Glutamatergic neuron (in vitro differentiated cells): ENCODE measurements around the gene ZNF470. TPM values are rescaled to one million over a fixed set of nuclear protein-coding genes. Genes with fewer than 3 reads are reported as not detected.
A peak's percentile ranks its signal among the peaks of the same experiment; 100 is the strongest.

Source experiments
- DNase-seq: peaks from one replicate; pipeline ENCODE4 v3.0.0; 2022
- H3K27ac Mint-ChIP-seq: one replicate; pipeline ENCODE4 v1.8.0; 2020; ENCODE audit warnings: mild to moderate bottlenecking, mixed read lengths, inconsistent platforms; ENCODE audit not compliant: unreplicated experiment
- H3K27me3 Mint-ChIP-seq: one replicate; pipeline ENCODE4 v1.8.0; 2020; ENCODE audit warnings: mild to moderate bottlenecking, moderate library complexity, mixed read lengths, inconsistent platforms; ENCODE audit not compliant: unreplicated experiment
- H3K36me3 Mint-ChIP-seq: one replicate; pipeline ENCODE4 v1.8.0; 2020; ENCODE audit warnings: mild to moderate bottlenecking, mixed read lengths, inconsistent platforms; ENCODE audit not compliant: unreplicated experiment
- H3K4me1 Mint-ChIP-seq: one replicate; pipeline ENCODE4 v1.8.0; 2020; ENCODE audit warnings: mild to moderate bottlenecking, low read depth, mixed read lengths, inconsistent platforms; ENCODE audit not compliant: unreplicated experiment
- H3K4me3 Mint-ChIP-seq: one replicate; pipeline ENCODE4 v1.8.0; 2020; ENCODE audit warnings: mild to moderate bottlenecking, mixed read lengths, inconsistent platforms; ENCODE audit not compliant: unreplicated experiment
- H3K9me3 Mint-ChIP-seq: one replicate; pipeline ENCODE4 v1.8.0; 2020; ENCODE audit warnings: mild to moderate bottlenecking, moderate library complexity, mixed read lengths, inconsistent platforms; ENCODE audit not compliant: unreplicated experiment
- total RNA-seq: library from RNA; stranded (reverse); fragmentation: NEBNext Ultra II Directional; extraction: Animal tissue kit (Norgen Biotek cat#: 25700); gene quantifications from one replicate; pipeline ENCODE4 v1.2.1, GENCODE V29; 2021; ENCODE audit not compliant: unreplicated experiment
- TF ChIP-seq, protein P1 (sequence below): fragments of 200-600 bp; sonication (generic); IDR thresholded peaks from one replicate; pipeline ENCODE4 v1.5.0; 2021; ENCODE audit not compliant: partially characterized antibody, unreplicated experiment

ZNF470 gene
- total RNA-seq, 1 donor from 2014 or later: 10.1 TPM

DNA sequence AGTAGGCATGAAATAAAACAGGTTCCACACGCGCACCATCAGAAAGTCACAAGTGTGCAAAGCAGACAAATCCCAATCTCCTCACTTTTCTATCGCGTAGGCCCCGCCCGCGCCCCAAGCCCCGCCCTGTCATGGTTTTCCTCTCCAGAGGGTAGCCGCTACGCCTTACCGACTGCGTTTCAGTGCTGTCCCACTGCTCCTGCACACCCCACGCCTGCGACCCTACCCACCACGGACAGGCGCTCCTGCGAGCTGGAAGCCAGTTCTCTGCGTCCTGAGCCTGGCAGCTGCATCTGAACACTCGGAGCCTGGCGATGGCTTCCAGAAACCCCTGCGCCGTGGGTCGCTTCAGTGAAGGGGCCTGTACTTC lies 379 bp upstream of the ZNF470 start:
- TF ChIP-seq, protein P1, sequence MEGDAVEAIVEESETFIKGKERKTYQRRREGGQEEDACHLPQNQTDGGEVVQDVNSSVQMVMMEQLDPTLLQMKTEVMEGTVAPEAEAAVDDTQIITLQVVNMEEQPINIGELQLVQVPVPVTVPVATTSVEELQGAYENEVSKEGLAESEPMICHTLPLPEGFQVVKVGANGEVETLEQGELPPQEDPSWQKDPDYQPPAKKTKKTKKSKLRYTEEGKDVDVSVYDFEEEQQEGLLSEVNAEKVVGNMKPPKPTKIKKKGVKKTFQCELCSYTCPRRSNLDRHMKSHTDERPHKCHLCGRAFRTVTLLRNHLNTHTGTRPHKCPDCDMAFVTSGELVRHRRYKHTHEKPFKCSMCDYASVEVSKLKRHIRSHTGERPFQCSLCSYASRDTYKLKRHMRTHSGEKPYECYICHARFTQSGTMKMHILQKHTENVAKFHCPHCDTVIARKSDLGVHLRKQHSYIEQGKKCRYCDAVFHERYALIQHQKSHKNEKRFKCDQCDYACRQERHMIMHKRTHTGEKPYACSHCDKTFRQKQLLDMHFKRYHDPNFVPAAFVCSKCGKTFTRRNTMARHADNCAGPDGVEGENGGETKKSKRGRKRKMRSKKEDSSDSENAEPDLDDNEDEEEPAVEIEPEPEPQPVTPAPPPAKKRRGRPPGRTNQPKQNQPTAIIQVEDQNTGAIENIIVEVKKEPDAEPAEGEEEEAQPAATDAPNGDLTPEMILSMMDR: no peak
- Mint-ChIP-seq H3K36me3 (peaks cover 63% of the 10 kb centered on the region), H3K4me3 (peak overlapping the region; percentile 95), H3K4me1 (no peaks in the 10 kb centered on the region), H3K9me3 (peaks cover 12% of the 10 kb centered on the region), H3K27me3 (peaks cover 4% of the 10 kb centered on the region), H3K27ac (peak overlapping the region; percentile 77)
- peak; percentile 73 for DNase-seq

DNA sequence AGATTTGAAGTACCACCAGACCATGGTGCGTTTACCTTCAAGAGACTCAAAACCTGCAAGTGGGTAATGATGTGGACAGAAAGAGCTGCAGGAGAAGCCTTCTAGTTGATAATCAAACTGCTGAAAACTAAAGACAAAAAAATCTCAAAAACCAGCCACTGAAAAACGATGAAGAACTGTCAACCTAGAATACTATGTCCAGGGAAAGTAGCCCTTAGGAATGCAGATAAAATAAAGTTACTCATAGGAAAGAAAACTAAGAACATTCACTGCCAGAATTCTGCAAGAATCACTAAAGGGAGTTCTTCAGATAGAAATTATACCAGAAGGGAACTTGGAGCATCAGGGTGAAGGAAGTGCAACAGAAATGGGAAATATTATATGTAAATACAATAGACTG lies 5.3 kb downstream of the ZNF470 start:
- Mint-ChIP-seq H3K36me3 (peaks cover 75% of the 10 kb centered on the region), H3K27me3 (peaks cover 2% of the 10 kb centered on the region), H3K9me3 (peaks cover 27% of the 10 kb centered on the region), H3K4me1 (no peaks in the 10 kb centered on the region), H3K27ac (no peak overlapping the region), H3K4me3 (no peak overlapping the region)
- DNase-seq: no peak
- TF ChIP-seq, protein P1: no peak

DNA sequence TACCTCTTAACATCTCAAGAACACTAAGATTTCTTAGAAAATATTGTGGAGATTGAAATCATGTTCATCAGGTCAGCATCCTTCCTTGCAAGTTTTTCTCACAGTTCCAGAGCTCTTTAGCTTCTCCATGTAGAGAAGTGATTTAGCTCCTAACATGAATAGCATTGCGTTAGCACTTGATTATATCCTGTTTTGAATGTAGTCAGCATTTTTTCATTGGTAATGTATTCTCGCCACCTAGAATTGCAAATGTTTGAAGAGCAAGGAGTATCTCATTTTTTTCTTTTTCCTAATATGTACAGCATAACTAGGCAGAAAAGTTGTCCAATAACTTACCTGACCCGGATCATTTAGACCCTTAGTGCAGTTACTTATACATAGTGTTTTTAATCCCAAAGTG lies 6.6 kb downstream of the ZNF470 start:
- Mint-ChIP-seq H3K9me3 (peaks cover 34% of the 10 kb centered on the region), H3K27me3 (peaks cover 2% of the 10 kb centered on the region), H3K27ac (no peak overlapping the region), H3K36me3 (peaks cover 88% of the 10 kb centered on the region), H3K4me3 (no peak overlapping the region), H3K4me1 (no peaks in the 10 kb centered on the region)
- DNase-seq: no peak
- TF ChIP-seq, protein P1: no peak

DNA sequence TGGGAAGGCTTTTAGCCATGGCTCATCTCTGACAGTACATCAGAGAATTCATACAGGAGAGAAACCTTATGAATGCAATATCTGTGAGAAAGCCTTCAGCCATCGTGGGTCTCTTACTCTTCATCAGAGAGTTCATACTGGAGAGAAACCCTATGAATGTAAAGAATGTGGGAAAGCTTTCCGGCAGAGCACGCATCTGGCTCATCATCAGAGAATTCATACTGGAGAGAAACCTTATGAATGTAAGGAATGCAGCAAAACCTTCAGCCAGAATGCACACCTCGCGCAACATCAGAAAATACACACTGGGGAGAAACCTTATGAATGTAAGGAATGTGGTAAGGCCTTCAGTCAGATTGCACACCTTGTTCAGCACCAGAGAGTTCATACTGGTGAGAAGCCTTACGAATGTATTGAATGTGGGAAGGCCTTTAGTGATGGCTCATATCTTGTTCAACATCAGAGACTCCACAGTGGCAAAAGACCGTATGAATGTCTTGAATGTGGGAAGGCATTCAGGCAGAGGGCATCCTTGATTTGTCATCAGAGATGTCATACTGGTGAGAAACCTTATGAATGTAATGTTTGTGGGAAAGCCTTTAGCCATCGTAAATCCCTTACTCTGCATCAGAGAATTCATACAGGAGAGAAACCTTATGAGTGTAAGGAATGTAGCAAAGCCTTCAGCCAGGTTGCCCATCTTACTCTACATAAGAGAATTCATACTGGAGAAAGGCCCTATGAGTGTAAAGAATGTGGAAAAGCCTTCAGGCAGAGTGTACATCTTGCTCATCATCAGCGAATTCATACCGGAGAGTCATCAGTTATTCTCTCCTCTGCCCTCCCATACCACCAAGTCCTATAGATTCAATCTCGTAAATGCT lies 10.7 kb downstream of the ZNF470 start:
- no peak for DNase-seq
- no peaks in the 10 kb centered on the region for H3K4me1 Mint-ChIP-seq
- peaks cover 79% of the 10 kb centered on the region for H3K36me3 Mint-ChIP-seq
- H3K4me3 Mint-ChIP-seq: no peak overlapping the region
- H3K9me3 Mint-ChIP-seq: peaks cover 28% of the 10 kb centered on the region
- no peaks in the 10 kb centered on the region for H3K27me3 Mint-ChIP-seq
- H3K27ac Mint-ChIP-seq: no peak overlapping the region
- TF ChIP-seq, protein P1: no peak

DNA sequence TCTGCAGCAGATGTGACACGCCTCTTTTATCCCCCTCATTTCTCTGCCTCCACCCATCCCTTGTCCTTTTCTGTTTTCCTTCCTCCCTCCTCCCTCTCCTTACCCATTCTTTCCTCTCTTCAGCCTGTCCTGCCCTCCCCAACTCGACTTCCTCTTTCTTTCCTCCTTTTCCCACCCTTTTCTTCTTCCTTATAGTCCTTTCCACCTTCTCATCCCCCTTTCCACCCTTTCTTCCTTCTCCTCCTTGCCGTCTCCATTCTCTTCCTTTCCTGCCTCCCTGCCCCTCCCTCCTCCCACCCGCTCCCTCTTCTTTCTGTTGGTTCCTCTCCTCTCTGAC lies 27.1 kb downstream of the ZNF470 start:
- Mint-ChIP-seq H3K4me3 (peak overlapping the region; percentile 55), H3K36me3 (peaks cover 23% of the 10 kb centered on the region), H3K27me3 (peaks cover 8% of the 10 kb centered on the region), H3K4me1 (peaks cover 8% of the 10 kb centered on the region), H3K9me3 (peaks cover 9% of the 10 kb centered on the region), H3K27ac (peak overlapping the region; percentile 34)
- DNase-seq: no peak
- TF ChIP-seq, protein P1: no peak
